Right hindlimb (tissue), 1 donor: ENCODE results near the gene AAR2.

Experiments
- DNase-seq: peaks from one replicate; pipeline ENCODE4 v3.0.0-alpha.2; 2018

Gene AAR2

GRCh38 chr20:36219671-36220220 lies 16.5 kb upstream of the AAR2 start:
- no peak for DNase-seq

GRCh38 chr20:36225666-36226065 lies 10.6 kb upstream of the AAR2 start:
- DNase-seq, result no peak

- no peak for DNase-seq
Measured at GRCh38 chr20:36228770-36229169, 7.5 kb upstream of the AAR2 start.

GRCh38 chr20:36230019-36230418 lies 6.3 kb upstream of the AAR2 start:
- no peak for DNase-seq

GRCh38 chr20:36231331-36231730 lies 4.9 kb upstream of the AAR2 start:
- no peak for DNase-seq

GRCh38 chr20:36234771-36235320 lies 1.4 kb upstream of the AAR2 start:
- no peak for DNase-seq

- no peak for DNase-seq
Measured at GRCh38 chr20:36236786-36237121, 476 bp downstream of the AAR2 start.

GRCh38 chr20:36237477-36237876 lies 1.2 kb downstream of the AAR2 start:
- no peak for DNase-seq

- DNase-seq, result no peak
Measured at GRCh38 chr20:36238153-36238552, 1.9 kb downstream of the AAR2 start.

- no peak for DNase-seq
Measured at GRCh38 chr20:36238760-36239159, 2.5 kb downstream of the AAR2 start.

GRCh38 chr20:36240076-36240475 lies 3.8 kb downstream of the AAR2 start:
- no peak for DNase-seq

GRCh38 chr20:36241678-36242077 lies 5.4 kb downstream of the AAR2 start:
- DNase-seq, result no peak

- no peak for DNase-seq
Measured at GRCh38 chr20:36243726-36244125, 7.4 kb downstream of the AAR2 start.

- no peak for DNase-seq
Measured at GRCh38 chr20:36246401-36246800, 10.1 kb downstream of the AAR2 start.

- DNase-seq, result no peak
Measured at GRCh38 chr20:36248836-36249235, 12.6 kb downstream of the AAR2 start.

- DNase-seq, result no peak
Measured at GRCh38 chr20:36249450-36249849, 13.2 kb downstream of the AAR2 start.

- no peak for DNase-seq
Measured at GRCh38 chr20:36251426-36251825, 15.1 kb downstream of the AAR2 start.

GRCh38 chr20:36252511-36252910 lies 16.2 kb downstream of the AAR2 start:
- no peak for DNase-seq

GRCh38 chr20:36253036-36253435 lies 16.8 kb downstream of the AAR2 start:
- no peak for DNase-seq

GRCh38 chr20:36254076-36254475 lies 17.8 kb downstream of the AAR2 start:
- DNase-seq, result no peak

GRCh38 chr20:36255445-36255844 lies 19.2 kb downstream of the AAR2 start:
- no peak for DNase-seq

- no peak for DNase-seq
Measured at GRCh38 chr20:36259177-36260061, 23.1 kb downstream of the AAR2 start.

- DNase-seq, result no peak
Measured at GRCh38 chr20:36260316-36260715, 24.0 kb downstream of the AAR2 start.

GRCh38 chr20:36261389-36262105 lies 25.3 kb downstream of the AAR2 start:
- DNase-seq, result no peak
